Kidney epithelial cell (primary cell): Measurements from ENCODE around the gene DRC3. TPM values are rescaled to one million over a fixed set of nuclear protein-coding genes. Genes with fewer than 3 reads are reported as not detected.

Experiments
- DNase-seq: peaks from one replicate; pipeline ENCODE4 v3.0.0-alpha.2; 2010; ENCODE audit warnings: low read depth
- H3K27me3 ChIP-seq: 2 replicates; pipeline ENCODE4 v1.6.0; 2011; ENCODE audit warnings: low read length; ENCODE audit not compliant: control insufficient read depth, insufficient read depth
- H3K36me3 ChIP-seq: 2 replicates; pipeline ENCODE4 v1.5.1; 2011; ENCODE audit warnings: low read length; ENCODE audit not compliant: control insufficient read depth, insufficient read depth
- H3K4me3 ChIP-seq: 2 replicates; pipeline ENCODE4 v1.5.1; 2011; ENCODE audit warnings: low read depth, mild to moderate bottlenecking, control low read depth, low read length
- CTCF ChIP-seq: IDR thresholded peaks from 2 replicates; pipeline ENCODE4 v1.5.1; 2011; ENCODE audit warnings: mild to moderate bottlenecking, moderate library complexity, low read length, control low read depth, inconsistent platforms; ENCODE audit not compliant: insufficient read depth, poor library complexity, severe bottlenecking
- total RNA-seq: library from RNA; depleted of rRNA; stranded (reverse); fragments of >200 nt; gene quantifications from 2 replicates; pipeline ENCODE4 v1.2.3, GENCODE V29; 2015

Gene DRC3
- total RNA-seq, 1 donor from 2014 or later: 3.9 TPM

- no peak for TF ChIP-seq CTCF
- H3K36me3 ChIP-seq: no peaks in the 10 kb centered on the region
- H3K27me3 ChIP-seq: no peaks in the 10 kb centered on the region
- no peak overlapping the region for H3K4me3 ChIP-seq
- no peak for DNase-seq
Measured at GRCh38 chr17:17965152-17965721, 7.4 kb upstream of the DRC3 start.

GRCh38 chr17:17966399-17966798 is 6.3 kb upstream of the DRC3 start:
- H3K4me3 ChIP-seq: no peak overlapping the region
- TF ChIP-seq CTCF: no peak
- no peak for DNase-seq

GRCh38 chr17:17970699-17971430 is 1.8 kb upstream of the DRC3 start:
- DNase-seq: no peak
- Histone ChIP-seq H3K4me3 (peak overlapping the region; percentile 77), H3K27me3 (no peaks in the 10 kb centered on the region), H3K36me3 (no peaks in the 10 kb centered on the region)
- no peak for TF ChIP-seq CTCF

More at GRCh38 chr17:17966399-17966798, 6.3 kb upstream of the DRC3 start:
- Histone ChIP-seq H3K27me3 (no peaks in the 10 kb centered on the region), H3K36me3 (no peaks in the 10 kb centered on the region)

GRCh38 chr17:17971431-17972125 is 1.1 kb upstream of the DRC3 start:
- H3K27me3 ChIP-seq: no peaks in the 10 kb centered on the region
- no peak for DNase-seq
- H3K36me3 ChIP-seq: no peaks in the 10 kb centered on the region
- H3K4me3 ChIP-seq: peak overlapping the region; percentile 77
- TF ChIP-seq CTCF: no peak

- H3K4me3 ChIP-seq: peak overlapping the region; percentile 77
- no peak for TF ChIP-seq CTCF
- DNase-seq: no peak
- no peaks in the 10 kb centered on the region for H3K27me3 ChIP-seq
- no peaks in the 10 kb centered on the region for H3K36me3 ChIP-seq
Measured at GRCh38 chr17:17972952-17973254, 241 bp downstream of the DRC3 start.
